NCI-H526 (cell line): ENCODE results near the gene SLFN14.
A peak's percentile ranks its signal among the peaks of the same experiment; 100 is the strongest.
"Not testable (repeated sequence)": the region's sequence is repeated elsewhere in the genome, so short reads cannot be mapped to it uniquely, and the experiment has no call there.

Experiments used
- DNase-seq, 2 experiments: peaks; one replicate each; lab custom pipeline; 2025; lab: John Stamatoyannopoulos, UW

SLFN14 gene

DNA sequence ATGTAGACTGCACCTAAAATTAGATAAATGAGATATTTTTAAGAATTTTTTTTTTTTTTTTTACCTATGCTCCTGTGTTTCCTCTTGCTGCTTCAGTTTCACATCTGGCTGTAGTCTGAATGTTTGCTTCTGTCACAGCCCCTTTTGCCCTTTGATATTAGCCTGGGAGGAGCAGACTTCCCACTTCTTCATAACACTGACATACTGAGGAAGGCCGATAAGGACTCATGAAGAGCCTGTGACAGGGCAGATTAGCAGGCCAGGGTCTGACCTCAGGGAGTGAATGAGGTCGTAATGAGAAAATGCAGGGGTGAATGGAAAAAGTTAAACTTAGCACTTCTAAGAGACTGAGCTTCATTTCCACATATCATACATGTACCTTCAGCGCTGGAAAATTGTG, at the start of gene SLFN14:
TSS of gene SLFN14 (minus strand) at position 117 of the 400 bp plus-strand sequence. CDS start 2,757 bp downstream, outside the sequence.
- DNase-seq = no peak

- DNase-seq = no peak
Observed at GRCh38 chr17:35609831-35610230, 49.2 kb upstream of the SLFN14 start.

DNA sequence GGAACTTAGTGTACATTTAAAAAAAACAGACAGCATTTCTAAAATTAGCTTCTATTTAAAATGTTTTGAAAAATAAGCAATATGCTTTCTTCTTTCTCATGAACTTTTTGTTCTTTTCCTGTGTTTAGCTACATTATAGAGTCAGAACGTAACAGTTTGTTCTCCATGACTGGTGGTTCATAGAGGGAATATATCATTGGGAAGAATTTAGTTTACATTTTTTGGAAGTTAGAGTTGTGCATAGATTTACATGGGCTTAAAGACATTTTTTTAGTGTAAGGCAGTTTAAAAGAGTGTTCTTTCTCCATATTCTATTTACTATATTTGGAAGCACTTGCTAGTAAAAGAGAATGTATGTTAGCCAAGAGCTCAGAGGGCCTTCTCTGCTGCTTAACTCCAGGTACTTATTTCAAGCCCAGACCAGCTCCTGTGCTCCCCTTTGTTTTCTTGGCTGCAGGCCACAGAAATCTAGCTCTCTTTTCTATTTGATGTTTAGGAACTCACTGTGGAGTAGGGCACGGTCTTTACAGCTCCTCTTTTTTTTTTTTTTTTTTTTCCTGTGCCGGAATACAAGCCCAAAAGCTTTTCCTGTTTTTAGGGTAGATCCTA, 46.7 kb upstream of the SLFN14 start:
- DNase-seq = no peak

GRCh38 chr17:35605678-35606077, 45.1 kb upstream of the SLFN14 start:
- DNase-seq = peak; percentile 12 to 62

DNA sequence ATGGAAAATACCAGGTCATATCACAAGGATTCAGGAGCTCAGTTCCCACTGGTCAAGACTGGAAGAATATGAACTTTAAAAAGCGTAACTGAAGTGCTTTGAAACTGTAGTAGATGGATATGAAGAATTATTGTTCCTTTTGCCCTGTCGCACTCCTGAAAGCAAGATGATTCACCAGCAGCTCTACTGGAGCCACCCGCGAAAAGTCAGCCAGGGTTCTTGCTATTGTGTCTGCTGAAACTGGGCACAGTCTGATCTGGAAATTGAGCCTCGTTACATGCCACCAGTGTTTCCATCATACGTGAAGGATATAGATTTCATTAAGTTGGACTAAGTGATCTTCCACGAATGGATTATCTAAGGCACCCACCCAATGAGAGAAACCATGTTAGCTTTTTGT, 43.1 kb upstream of the SLFN14 start:
- DNase-seq = no peak

GRCh38 chr17:35597604-35598003, 37.0 kb upstream of the SLFN14 start:
- DNase-seq = no peak

GRCh38 chr17:35596530-35597233, 36.1 kb upstream of the SLFN14 start:
- DNase-seq = no peak

DNA sequence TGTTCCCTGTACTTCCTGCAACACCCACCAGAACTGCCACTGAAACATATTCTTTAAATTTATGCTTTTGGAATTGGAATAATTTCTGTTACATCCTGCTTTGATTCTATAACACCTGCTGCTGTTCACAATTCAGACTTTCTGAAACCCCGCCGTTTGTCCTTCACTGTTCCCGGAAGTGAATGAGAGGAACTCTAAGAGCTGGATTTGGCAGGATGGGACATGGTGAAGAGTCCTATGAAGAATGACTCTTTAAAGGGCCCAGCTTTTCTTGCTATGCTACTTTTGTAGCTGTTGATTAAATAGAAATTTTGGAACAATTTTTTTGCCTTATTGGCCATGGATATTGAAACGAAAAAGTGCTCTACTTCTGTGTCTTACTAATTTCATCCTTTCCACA, 35.5 kb upstream of the SLFN14 start:
- DNase-seq = no peak

GRCh38 chr17:35588196-35588920, 27.7 kb upstream of the SLFN14 start:
- peak in 1 of 2 experiments; percentile 7 for DNase-seq

GRCh38 chr17:35587074-35587961, 26.7 kb upstream of the SLFN14 start, which contains the start of gene AP2B1:
TSS of gene AP2B1 (plus strand) at chr17:35587322. CDS start at chr17:35594031, 6,709 bp downstream.
- DNase-seq = peak; percentile 94 to 96

DNA sequence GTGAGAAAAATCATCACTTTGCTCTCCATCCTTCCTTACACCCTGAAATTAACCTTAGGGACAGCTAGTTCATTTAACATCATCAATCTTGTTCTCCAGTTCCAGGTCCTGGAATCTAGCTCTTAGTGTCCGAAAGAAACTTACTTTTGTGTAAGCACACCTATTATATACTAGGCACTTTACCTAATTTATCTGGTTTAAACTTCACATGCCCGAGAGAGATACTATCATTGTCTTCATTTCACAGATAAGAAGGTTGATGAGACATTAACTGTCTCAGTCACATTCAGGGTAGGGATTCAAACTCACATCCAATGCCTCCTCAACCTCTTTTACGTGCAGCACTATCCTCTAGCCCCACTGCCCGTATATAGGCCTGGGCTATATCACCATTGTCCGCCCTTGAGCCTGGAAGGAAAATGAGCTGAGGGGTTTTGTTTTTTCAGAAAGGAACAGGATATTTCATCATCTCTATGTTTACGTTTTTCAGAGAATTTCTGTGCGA, 26.0 kb upstream of the SLFN14 start:
- DNase-seq = no peak

DNA sequence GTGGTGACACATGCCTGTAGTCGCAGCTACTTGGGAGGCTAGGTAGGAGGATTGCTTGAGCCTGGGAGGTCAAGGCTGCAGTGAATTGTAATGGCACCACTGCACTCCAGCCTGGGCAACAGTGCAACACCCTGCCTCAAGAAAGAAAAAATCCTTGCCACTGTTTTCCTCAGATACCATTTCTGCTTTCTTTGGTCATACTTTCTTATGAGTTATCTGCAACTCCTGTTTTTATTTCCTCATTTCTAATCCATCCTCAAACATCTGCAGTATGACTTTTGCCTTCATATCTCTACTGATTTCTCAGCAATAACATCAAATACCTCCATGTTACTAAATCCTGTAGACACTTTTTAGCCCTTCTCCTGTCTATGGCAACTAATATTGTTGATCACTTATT, 23.4 kb upstream of the SLFN14 start:
- DNase-seq = no peak

- no peak for DNase-seq
Observed at GRCh38 chr17:35578929-35579432, 18.4 kb upstream of the SLFN14 start.

GRCh38 chr17:35578197-35578928, 17.7 kb upstream of the SLFN14 start, which contains the start of gene PEX12:
TSS of gene PEX12 (minus strand) at chr17:35578571. CDS start at chr17:35578021, 550 bp downstream.
- peak; percentile 93 to 95 for DNase-seq

GRCh38 chr17:35577830-35578196, 17.2 kb upstream of the SLFN14 start:
- no peak for DNase-seq

DNA sequence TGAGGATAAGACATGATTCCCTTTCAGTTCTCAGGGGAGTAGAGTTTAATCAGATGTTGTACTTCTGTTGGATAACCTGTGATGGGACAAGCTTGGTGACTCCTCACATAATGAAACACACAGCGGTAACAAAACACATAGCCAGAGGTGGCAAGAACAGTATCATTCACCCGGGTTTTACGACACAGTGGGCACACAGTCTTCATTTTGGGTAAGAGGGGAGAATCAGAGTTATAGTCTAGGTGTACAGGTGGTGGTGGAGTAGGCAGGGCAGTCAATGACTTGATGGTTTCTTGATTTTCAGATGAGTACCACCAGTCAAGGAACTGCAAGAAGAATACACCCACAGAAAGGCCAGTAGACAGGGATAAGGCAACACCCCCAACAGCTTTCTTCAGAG, 15.1 kb upstream of the SLFN14 start:
- DNase-seq = no peak

- DNase-seq = no peak
Observed at GRCh38 chr17:35569405-35569804, 8.8 kb upstream of the SLFN14 start.

- DNase-seq = peak; percentile 21 to 40
Observed at GRCh38 chr17:35568561-35568960, 7.9 kb upstream of the SLFN14 start.

DNA sequence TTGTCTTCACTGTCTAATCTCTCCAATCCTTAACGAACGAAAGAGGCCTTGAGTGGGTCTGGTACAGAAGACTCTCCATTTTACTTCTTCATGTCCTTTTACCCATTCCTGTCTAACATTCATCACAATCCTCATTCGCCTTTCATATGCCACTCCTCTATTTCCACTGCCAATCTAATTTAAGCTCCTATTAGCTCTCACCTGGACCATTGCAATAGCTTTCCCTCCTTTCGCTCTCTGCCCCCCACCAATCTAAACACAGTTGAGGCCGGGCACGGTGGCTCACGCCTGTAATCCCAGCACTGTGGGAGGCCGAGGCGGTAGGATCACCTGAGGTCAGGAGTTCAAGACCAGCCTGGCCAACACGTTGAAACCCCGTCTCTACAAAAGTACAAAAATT, 6.3 kb upstream of the SLFN14 start:
- no peak for DNase-seq

DNA sequence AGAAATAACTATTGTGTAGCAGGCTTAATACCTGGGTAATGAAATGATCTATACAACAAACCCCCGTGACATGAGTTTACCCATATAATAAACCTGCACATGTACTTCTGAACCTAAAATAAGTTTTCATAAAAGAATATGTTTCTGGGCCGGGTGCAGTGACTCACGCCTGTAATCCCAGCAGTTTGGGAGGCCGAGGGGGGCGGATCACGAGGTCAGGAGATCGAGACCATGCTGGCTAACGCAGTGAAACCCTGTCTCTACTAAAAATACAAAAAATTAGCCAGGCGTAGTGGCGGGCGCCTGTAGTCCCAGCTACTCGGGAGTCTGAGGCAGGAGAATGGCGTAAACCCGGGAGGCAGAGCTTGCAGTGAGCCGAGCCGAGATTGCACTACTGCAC, 2.6 kb upstream of the SLFN14 start:
- not testable (repeated sequence) for DNase-seq
